HepG2 (cell line): ENCODE measurements around the gene JMJD1C. TPM values are rescaled to one million over a fixed set of nuclear protein-coding genes. Genes with fewer than 3 reads are reported as not detected.

Experiments used
- ATAC-seq: fragments of 200-7000 bp; cut with Tn5 transposase; 3 replicates; pipeline ENCODE4 v1.9.1; 2020; ENCODE audit warnings: mild to moderate bottlenecking, moderate library complexity
- BruUV-seq: library from RNA; stranded (reverse); fragments of 400-500 nt; replicated peaks from 2 replicates; lab custom pipeline; 2021; lab: Mats Ljungman, UMichigan
- CTCF ChIA-PET: fragments of 300-600 bp; formaldehyde crosslinking; extraction: SDS; loops from one replicate; lab custom pipeline; 2021; ENCODE audit warnings: low total read pairs, inconsistent platforms, low intra/inter-chr PET ratio; lab: Yijun Ruan, JAX
- POLR2A ChIA-PET: fragments of 350-600 bp; sonication (Branson Sonifier 250); formaldehyde crosslinking; loops from one replicate; lab custom pipeline; 2020; ENCODE audit warnings: antibody characterized with exemption, inconsistent platforms; lab: Yijun Ruan, JAX
- DNase-seq: peaks from one replicate; pipeline ENCODE4 v3.0.0-alpha.2; 2015; ENCODE audit warnings: low spot score
- FAIRE-seq: peaks from 3 replicates; lab custom pipeline; 2011; peaks lifted over from hg19 to GRCh38; lab: Jason Lieb, UNC
- H2AFZ ChIP-seq: one replicate; pipeline ENCODE4 v1.6.1; 2011; ENCODE audit warnings: low read length, inconsistent platforms
- H3K27ac ChIP-seq: fragments of 300-600 bp; 3 replicates; pipeline ENCODE4 v1.8.0; 2011; ENCODE audit warnings: mixed run types, mild to moderate bottlenecking, mixed read lengths, low read length, inconsistent platforms; ENCODE audit not compliant: insufficient read depth; ENCODE audit errors: extremely low read length
- H3K27me3 ChIP-seq, 2 experiments: fragments of 200-600 bp in 1 of 2; 2 replicates in 1 of 2; 3 replicates in 1 of 2; pipeline versions ENCODE4 v1.6.0 to v1.8.0; 2011; ENCODE audit warnings: low read length in 2 of 2, mild to moderate bottlenecking in 2 of 2, moderate library complexity in 2 of 2, inconsistent platforms in 1 of 2; ENCODE audit not compliant: insufficient read depth in 2 of 2, control insufficient read depth in 1 of 2
- H3K36me3 ChIP-seq, 2 experiments: fragments of 200-600 bp in 1 of 2; replicated peaks in 1 of 2; 2 replicates in 1 of 2; 3 replicates in 1 of 2; pipeline versions ENCODE4 v1.5.1 to v1.8.0; 2011; ENCODE audit warnings: low read length in 2 of 2, inconsistent platforms in 1 of 2; ENCODE audit not compliant: insufficient read depth in 2 of 2, control insufficient read depth in 1 of 2
- H3K4me1 ChIP-seq: 2 replicates; pipeline ENCODE4 v1.5.1; 2012; ENCODE audit warnings: low read length, inconsistent platforms; ENCODE audit not compliant: insufficient read depth
- H3K4me2 ChIP-seq: 2 replicates; pipeline ENCODE4 v1.6.0; 2011; ENCODE audit warnings: low read depth, low read length, inconsistent platforms
- H3K4me3 ChIP-seq, 3 experiments: fragments of 200-600 bp in 1 of 3; sonication (generic), shearing (Covaris generic) in 1 of 3; replicated peaks in 1 of 3; 2 replicates each; pipeline ENCODE4 v1.5.1; 2011 to 2016; ENCODE audit warnings: low read length in 3 of 3, inconsistent platforms in 2 of 3, low read depth in 2 of 3, mild to moderate bottlenecking in 2 of 3, control low read depth in 1 of 3, mixed read lengths in 1 of 3; ENCODE audit not compliant: insufficient read depth in 1 of 3
- H3K79me2 ChIP-seq: one replicate; pipeline ENCODE4 v1.6.1; 2011; ENCODE audit warnings: low read length, inconsistent platforms; ENCODE audit not compliant: insufficient read depth
- H3K9ac ChIP-seq: 2 replicates; pipeline ENCODE4 v1.6.0; 2011; ENCODE audit warnings: mild to moderate bottlenecking, low read depth, low read length, inconsistent platforms; ENCODE audit not compliant: insufficient read depth
- H3K9me3 ChIP-seq: 2 replicates; pipeline ENCODE4 v1.5.1; 2012; ENCODE audit warnings: mild to moderate bottlenecking, low read length
- H4K20me1 ChIP-seq: 2 replicates; pipeline ENCODE4 v1.6.0; 2011; ENCODE audit warnings: inconsistent platforms, mild to moderate bottlenecking, low read length, moderate library complexity; ENCODE audit not compliant: insufficient read depth
- ARID3A ChIP-seq: IDR thresholded peaks from 2 replicates; pipeline ENCODE4 v1.6.1; 2012; ENCODE audit warnings: low read depth, low read length, improper control_type of control experiment
- ATF7-NPFF ChIP-seq: sonication (generic); formaldehyde crosslinking; IDR thresholded peaks from 2 replicates; pipeline ENCODE4 v1.8.1; 2023; ENCODE audit warnings: mild to moderate bottlenecking, low read depth, missing genetic modification reagents, moderate library complexity
- HMG20B ChIP-seq: conservative IDR thresholded peaks from 2 replicates; pipeline ENCODE4 v1.6.1; 2016; ENCODE audit warnings: missing genetic modification reagents, missing compliant biosample characterization
- HNF4A ChIP-seq: sonication (generic); formaldehyde crosslinking; IDR thresholded peaks from 2 replicates; pipeline ENCODE4 v1.4.0; 2020; ENCODE audit warnings: missing genetic modification reagents
- MYNN ChIP-seq: sonication (generic); formaldehyde crosslinking; IDR thresholded peaks from 2 replicates; pipeline ENCODE4 v1.4.0; 2020; ENCODE audit warnings: mild to moderate bottlenecking, low read depth, missing genetic modification reagents
- NFYB ChIP-seq: sonication (generic); formaldehyde crosslinking; IDR thresholded peaks from 2 replicates; pipeline ENCODE4 v1.4.0; 2020; ENCODE audit warnings: missing genetic modification reagents
- PITX1 ChIP-seq: sonication (generic); formaldehyde crosslinking; IDR thresholded peaks from 2 replicates; pipeline ENCODE4 v1.5.1; 2020; ENCODE audit warnings: mild to moderate bottlenecking, missing genetic modification reagents
- ZBTB49 ChIP-seq: sonication (generic); formaldehyde crosslinking; IDR thresholded peaks from 2 replicates; pipeline ENCODE4 v1.4.0; 2020; ENCODE audit warnings: missing genetic modification reagents, borderline replicate concordance
- ZFP36 ChIP-seq: fragments of 150-350 bp; IDR thresholded peaks from 2 replicates; pipeline ENCODE4 v1.6.1; 2018; ENCODE audit warnings: borderline replicate concordance, low read length, low read depth; ENCODE audit not compliant: partially characterized antibody
- ZFP41 ChIP-seq: sonication (generic); formaldehyde crosslinking; IDR thresholded peaks from 2 replicates; pipeline ENCODE4 v1.4.0; 2020; ENCODE audit warnings: mild to moderate bottlenecking, missing genetic modification reagents, borderline replicate concordance
- ZKSCAN1 ChIP-seq: fragments of 150-350 bp; IDR thresholded peaks from 2 replicates; pipeline ENCODE4 v1.6.1; 2014; ENCODE audit warnings: low read length
- ZKSCAN5 ChIP-seq: sonication (generic); formaldehyde crosslinking; IDR thresholded peaks from 2 replicates; pipeline ENCODE4 v1.5.1; 2020; ENCODE audit warnings: mild to moderate bottlenecking, missing genetic modification reagents
- ZNF431 ChIP-seq: sonication (generic); formaldehyde crosslinking; IDR thresholded peaks from 2 replicates; pipeline ENCODE4 v1.9.0; 2022; ENCODE audit warnings: missing genetic modification reagents, low read depth, mild to moderate bottlenecking, borderline replicate concordance
- ZNF510 ChIP-seq: sonication (generic); formaldehyde crosslinking; IDR thresholded peaks from 2 replicates; pipeline ENCODE4 v1.4.0; 2020; ENCODE audit warnings: low read depth, mild to moderate bottlenecking, missing genetic modification reagents
- ZNF816 ChIP-seq: sonication (generic); formaldehyde crosslinking; IDR thresholded peaks from 2 replicates; pipeline ENCODE4 v1.8.0; 2022; ENCODE audit warnings: missing genetic modification reagents, mild to moderate bottlenecking, borderline replicate concordance
- ZNF850 ChIP-seq: sonication (generic); formaldehyde crosslinking; conservative IDR thresholded peaks from 2 replicates; pipeline ENCODE4 v1.9.0; 2021; ENCODE audit warnings: mild to moderate bottlenecking, missing genetic modification reagents
- ZNF878 ChIP-seq: sonication (generic); formaldehyde crosslinking; IDR thresholded peaks from 2 replicates; pipeline ENCODE4 v1.8.1; 2023; ENCODE audit warnings: mild to moderate bottlenecking, missing genetic modification reagents, moderate library complexity
- ZUFSP ChIP-seq: sonication (generic); formaldehyde crosslinking; IDR thresholded peaks from 2 replicates; pipeline ENCODE4 v1.9.0; 2021; ENCODE audit warnings: missing genetic modification reagents, mild to moderate bottlenecking, borderline replicate concordance
- WGBS: methylation state at CpG from one replicate; pipeline ENCODE4 v1.1.6; 2017; ENCODE audit warnings: low lambda C conversion rate; 5-methylcytosine and 5-hydroxymethylcytosine counted together
- in situ Hi-C: cut with HindIII; loops from 2 replicates; pipeline ENCODE4 v1.10.0; 2017; ENCODE audit warnings: low pct_unique_long_range_greater_than_20kb; ENCODE audit not compliant: extremely low pct_ligation_motif_present
- intact Hi-C: fragments of 100-400 bp; cut with micrococcal nuclease; formaldehyde crosslinking; loops from one replicate; pipeline ENCODE4 v1.10.0; 2022; ENCODE audit not compliant: unreplicated experiment
- polyA plus RNA-seq, 8 experiments: library from polyadenylated mRNA; depleted of rRNA in 3 of 8; stranded (reverse) in 7 of 8; unstranded in 1 of 8; fragments of >200 nt; fragmentation: Illumina TruSeq in 4 of 8; extraction: Trizol in 4 of 8; gene quantifications; 2 replicates each; pipeline versions ENCODE4 v1.2.1 to v1.2.3, GENCODE V29; 2011 to 2016; ENCODE audit warnings: low read depth in 4 of 8, missing spikeins in 1 of 8, mixed read lengths in 1 of 8; ENCODE audit not compliant: insufficient read depth in 1 of 8
- total RNA-seq, 5 experiments: library from RNA; depleted of rRNA; stranded (reverse); fragments of >200 nt; fragmentation: Illumina TruSeq; extraction: Trizol; gene quantifications; 2 replicates each; pipeline ENCODE4 v1.2.3, GENCODE V29; 2016; ENCODE audit warnings: low read depth in 1 of 5

The JMJD1C gene
- total and polyA plus RNA-seq, 2 of the 13 experiments (the other 11 are each of a cell fraction or from before 2014, with no cell fraction given), result 42.3 to 42.7 TPM

GRCh38 chr10:63365976-63366765 lies 99.6 kb downstream of the JMJD1C start:
- 93% methylated on average over 2 of the region's 2 CpGs for WGBS
- CTCF ChIA-PET, result no interaction called here
- ATAC-seq, result peak; percentile 84
- TF ChIP-seq HMG20B (CRISPR knock-in tag) (0 out of 2 replicates have a peak, but pooled peaks have one; percentile 51), NFYB (no peak), ZNF510 (CRISPR knock-in tag) (no peak), MYNN (CRISPR knock-in tag) (no peak), ZKSCAN5 (CRISPR knock-in tag) (no peak), ZNF816 (CRISPR knock-in tag) (no peak), PITX1 (CRISPR knock-in tag) (peak; percentile 61; the same call in 1 of the 2 replicates), HNF4A (CRISPR knock-in tag) (0 out of 2 replicates have a peak, but pooled peaks have one; percentile 18), ZNF850 (CRISPR knock-in tag) (no peak), ZUFSP (CRISPR knock-in tag) (no peak), ARID3A (peak; percentile 59; the same call in 1 of the 2 replicates), ATF7-NPFF (CRISPR knock-in tag) (no peak), ZFP36 (no peak), ZFP41 (CRISPR knock-in tag) (no peak), ZNF878 (no peak), ZNF431 (CRISPR knock-in tag) (no peak), ZBTB49 (CRISPR knock-in tag) (no peak), ZKSCAN1 (peak; percentile 59; the same call in 1 of the 2 replicates)

More at GRCh38 chr10:63365976-63366765, 99.6 kb downstream of the JMJD1C start:
- Histone ChIP-seq H3K27me3 (no peaks in the 10 kb centered on the region; a peak in 1 of 5 replicates), H3K36me3 (no peaks in the 10 kb centered on the region), H3K9me3 (no peaks in the 10 kb centered on the region), H4K20me1 (no peaks in the 10 kb centered on the region; the same call in 1 of the 2 replicates), H3K4me2 (no peak overlapping the region), H3K9ac (no peak overlapping the region), H3K4me3 (no peak overlapping the region), H2AFZ (no peak overlapping the region), H3K27ac (no peak overlapping the region), H3K4me1 (peaks cover 29% of the 10 kb centered on the region), H3K79me2 (peaks cover 12% of the 10 kb centered on the region)
- no TSS peak for BruUV-seq
- in situ Hi-C loops (no loop called here), intact Hi-C loops (loop anchor here (10.0 kb wide), 1 partner anchor 61 kb away; no protein-coding TSS in a partner anchor)
- POLR2A ChIA-PET, result interaction anchor here (1.2 to 1.8 kb wide), 2 partner anchors 98 to 156 kb away, joined by 3 read pairs; no protein-coding TSS in a partner anchor
- DNase-seq, result peak; percentile 52
- FAIRE-seq, result peak; percentile 40
